CD4-positive, alpha-beta T cell treated with Interleukin-10 for 1 hour (primary cell): ENCODE measurements around the gene BBS9.
"Not testable (repeated sequence)": the region's sequence is repeated elsewhere in the genome, so short reads cannot be mapped to it uniquely, and the experiment has no call there.

Source experiments
- DNase-seq: peaks from one replicate; pipeline ENCODE4 v3.0.0-alpha.2; 2020

Gene BBS9

DNA sequence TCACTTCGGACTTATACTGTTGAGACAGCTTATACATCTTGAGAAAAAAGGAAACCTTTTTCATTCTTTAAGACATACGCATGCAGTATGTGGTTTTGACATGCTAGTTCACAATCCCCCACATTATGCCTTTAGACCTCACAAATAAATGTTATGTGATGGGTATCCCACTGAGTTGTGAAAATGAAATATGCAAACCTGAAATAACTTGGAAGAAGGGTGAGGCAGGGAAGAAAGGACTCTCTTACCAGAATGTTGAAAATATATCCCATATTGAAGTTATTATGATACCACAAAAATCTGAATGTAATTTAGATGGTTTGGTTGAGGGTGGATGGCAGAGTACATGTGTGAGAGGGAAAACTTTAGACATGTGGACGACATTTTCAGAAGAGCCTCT, 379.8 kb downstream of the BBS9 start:
- no peak for DNase-seq

DNA sequence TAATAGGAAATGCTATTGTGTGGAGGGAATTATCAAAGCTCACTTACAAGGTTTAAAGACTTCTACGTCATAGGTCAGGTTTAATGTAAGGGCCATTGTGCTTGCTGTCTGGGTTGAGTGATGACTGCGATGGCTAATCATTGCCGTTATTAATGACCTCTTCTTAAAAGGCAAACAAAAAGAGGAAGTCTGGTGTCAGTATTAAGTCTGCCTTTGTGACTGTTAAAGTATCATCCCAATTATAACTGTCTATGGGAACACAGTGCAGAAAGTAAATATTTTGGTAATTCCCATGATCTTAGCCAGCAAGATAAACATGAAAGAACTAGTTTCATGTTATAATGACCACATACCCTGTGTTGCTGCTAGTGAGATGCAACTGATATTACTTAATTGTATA, 382.4 kb downstream of the BBS9 start:
- DNase-seq: no peak

DNA sequence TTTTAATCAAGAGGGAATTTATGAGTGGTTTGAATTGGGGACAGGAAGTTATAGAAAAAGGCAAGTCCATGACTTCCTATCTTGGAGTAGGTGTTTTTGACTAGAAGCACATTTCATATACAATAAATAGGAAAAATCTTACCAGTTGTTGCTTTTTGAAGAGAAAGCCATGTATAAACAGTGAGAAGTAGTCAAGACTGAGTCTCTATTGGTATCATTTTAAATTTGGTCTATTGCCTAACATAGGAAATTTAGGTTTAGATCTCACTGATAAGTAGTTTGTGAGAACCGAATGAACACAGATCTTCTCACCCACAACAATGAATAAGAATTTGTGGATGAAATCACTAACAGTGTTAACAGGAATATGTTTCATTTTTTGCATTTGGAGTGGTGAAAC, 387.2 kb downstream of the BBS9 start:
- DNase-seq: no peak

DNA sequence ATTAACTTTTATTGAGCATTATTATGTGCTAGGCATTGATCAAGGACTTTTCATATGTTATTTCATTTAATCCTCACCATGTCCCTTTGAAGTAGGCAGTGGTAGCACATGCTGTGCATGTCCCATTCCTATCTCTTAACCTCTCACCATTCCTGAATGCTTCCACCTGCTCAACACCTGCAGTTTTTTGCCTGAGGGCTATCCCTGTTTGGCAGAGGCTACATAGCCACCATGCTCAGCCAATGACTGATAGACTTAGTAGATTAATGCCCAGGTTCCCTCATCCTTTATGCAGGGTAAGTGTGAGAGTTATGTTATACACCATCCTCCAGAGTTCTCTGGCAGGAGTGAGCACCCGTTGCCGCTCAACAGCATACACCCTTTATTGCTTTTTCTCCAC, 387.8 kb downstream of the BBS9 start:
- no peak for DNase-seq

DNA sequence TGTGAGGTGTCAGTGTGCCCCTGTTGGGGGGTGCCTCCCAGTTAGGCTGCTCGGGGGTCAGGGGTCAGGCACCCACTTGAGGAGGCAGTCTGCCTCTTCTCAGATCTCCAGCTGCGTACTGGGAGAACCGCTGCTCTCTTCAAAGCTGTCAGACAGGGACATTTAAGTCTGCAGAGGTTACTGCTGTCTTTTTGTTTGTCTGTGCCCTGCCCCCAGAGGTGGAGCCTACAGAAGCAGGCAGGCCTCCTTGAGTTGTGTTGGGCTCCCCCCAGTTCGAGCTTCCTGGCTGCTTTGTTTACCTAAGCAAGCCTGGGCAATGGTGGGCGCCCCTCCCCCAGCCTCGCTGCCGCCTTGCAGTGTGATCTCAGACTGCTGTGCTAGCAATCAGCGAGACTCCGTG, 397.6 kb downstream of the BBS9 start:
- DNase-seq: not testable (repeated sequence)

DNA sequence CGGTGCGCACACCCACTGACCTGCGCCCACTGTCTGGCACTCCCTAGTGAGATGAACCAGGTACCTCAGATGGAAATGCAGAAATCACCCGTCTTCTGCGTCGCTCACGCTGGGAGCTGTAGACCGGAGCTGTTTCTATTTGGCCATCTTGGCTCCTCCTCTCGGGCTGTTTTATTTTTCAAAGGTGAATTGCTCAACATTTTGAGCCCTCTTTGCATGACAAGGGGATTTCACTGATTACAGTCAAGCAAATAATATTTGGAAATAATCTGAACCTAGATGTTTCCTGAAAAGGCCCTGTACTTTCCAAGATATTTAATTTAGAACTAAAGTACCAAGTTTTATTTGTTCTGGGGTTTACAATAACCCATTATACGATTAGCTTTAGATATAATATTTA, 398.2 kb downstream of the BBS9 start:
- DNase-seq: not testable (repeated sequence)

DNA sequence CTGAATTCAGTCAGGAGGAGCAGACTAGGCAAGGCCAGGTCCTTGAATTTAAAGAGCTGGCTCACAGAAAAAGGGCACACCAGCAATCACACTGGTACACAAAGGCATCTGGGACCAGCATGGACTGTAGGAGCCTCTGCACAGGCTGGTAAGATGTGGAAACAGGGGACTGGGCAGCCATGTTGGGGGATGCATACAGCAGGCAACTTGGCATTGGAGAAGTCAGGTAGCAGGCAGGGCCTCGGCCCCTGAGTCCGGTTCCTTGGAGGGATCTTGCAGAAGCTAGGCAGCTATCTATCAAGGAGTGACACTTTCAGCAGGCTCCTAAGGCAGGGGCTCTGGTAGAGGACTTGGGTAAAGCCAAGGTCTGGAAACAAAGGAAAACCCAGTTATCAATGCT, 399.7 kb downstream of the BBS9 start:
- no peak for DNase-seq

DNA sequence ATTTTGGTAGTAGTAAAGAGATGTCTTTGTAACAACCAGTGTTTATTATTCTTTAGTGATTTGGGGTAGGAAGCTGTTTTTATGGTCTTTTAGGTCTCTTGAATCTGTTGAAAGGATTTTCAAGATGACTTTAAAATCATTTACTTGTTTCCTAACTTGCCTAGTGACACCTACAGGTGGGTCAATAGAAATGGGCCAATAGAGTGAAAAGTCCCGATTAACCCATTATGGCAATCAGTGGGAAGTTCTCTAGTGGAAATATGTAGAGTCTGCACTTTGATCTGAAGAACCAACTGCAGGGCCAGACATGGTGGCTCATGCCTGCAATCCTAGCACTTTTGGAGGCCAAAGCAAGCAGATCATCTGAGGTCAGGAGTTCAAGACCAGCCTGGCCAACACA, 401.3 kb downstream of the BBS9 start:
- no peak for DNase-seq

DNA sequence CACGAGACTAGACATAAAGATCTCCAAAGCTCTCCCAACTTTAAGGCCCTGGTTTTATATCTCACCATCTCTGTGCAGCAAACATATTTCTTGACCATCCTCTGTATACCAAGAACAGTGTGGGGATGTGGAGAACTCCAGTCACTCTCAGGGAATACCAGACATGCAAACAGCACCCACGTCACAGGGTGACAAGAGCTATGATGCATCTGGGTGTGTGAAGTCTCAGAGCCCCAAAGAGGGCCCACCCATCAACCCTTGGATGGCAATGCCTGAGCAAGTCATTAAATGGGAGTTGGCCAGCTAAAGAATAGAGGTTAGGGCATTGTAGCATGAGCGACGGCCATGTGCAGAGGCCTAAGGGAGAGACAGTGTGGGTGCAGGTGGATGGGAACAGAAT, 402.5 kb downstream of the BBS9 start:
- DNase-seq: no peak

DNA sequence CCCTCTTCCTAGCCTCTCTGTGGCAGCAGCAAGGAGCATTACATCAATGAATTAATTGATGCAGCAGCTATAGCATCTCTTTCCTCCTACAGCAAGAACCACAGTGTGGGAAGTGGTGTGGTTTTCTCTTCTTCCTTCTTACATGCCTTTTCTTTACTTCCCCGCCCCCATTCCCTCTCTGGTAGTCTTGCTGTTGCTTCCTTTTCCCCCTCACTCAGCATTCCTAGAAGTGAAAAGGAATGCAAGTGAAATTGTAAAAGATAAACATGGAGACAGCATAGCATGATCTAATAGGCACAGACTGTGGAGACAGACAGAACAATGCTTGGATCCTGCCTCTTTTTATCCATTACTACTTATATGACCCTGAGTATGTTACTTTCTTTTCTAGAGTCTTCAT, 405.5 kb downstream of the BBS9 start:
- no peak for DNase-seq

DNA sequence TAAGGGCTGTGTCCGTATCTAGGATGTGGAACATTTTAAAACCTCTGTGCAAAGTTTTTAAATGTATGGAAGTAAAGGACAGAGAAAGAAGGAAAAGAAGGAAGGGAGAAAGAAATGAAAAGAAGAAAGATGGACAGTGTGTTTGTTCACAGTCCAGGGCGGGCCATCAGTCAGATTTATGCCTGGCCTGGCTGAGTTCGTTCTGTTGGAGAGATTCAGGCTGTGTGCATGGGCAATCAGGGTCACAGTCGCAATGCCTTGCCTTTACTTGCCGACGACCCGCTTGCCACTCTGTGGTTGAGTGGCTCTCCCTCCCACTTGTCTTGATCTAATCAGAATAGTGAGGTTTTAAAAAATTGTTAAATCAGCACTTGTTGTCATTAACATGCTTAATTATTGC, 406.6 kb downstream of the BBS9 start:
- no peak for DNase-seq

DNA sequence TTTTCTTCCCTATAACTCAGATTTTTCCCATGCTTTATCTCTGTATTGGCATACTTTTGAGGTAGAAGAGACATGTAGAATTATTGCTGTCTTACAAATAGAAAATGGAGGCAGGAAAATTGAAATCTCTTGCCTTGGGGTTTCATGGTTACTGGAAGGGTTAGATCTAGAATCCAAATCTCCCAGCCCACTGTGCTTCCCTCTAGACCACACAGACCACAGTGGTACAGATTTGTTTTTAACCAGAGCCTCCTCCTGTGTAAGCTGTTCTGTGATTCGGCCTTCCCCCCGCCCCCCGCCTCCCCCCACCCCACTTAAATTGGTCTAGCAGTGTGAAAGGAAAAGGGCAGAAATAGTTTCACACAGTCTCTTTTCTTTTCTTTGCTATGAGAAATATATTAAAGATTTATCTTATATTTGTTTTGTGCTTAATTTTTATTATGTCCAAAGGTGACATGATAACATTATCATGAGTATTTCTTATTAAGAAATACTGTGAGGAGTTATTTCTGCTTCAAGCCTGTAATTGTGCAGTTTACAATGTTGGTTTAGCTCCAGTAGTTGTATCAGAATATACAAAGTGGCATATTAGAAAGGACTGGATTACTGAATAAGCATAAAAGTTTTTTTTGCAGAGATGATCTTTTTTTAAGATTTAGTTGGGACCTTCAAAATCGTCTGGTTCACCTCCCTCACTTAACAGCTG, 407.2 kb downstream of the BBS9 start:
- no peak for DNase-seq

DNA sequence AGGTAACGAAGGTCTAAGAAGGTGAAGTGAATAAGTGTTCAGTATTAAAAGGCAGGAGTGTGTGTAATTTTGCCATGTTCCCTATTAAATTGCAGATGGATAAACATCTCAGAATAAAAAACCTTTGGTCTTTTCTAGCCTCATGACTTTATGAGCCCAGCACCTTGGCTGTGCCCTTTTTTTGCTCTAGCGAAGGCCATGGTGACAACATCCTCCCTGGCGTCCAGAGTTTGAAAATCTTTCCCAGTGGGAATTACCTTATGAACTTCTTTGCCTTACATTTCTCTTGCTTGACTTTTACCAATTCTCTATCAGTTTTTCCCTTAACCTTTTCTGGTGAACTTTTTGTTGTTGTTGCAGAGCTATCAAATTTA, 407.7 kb downstream of the BBS9 start:
- DNase-seq: no peak

DNA sequence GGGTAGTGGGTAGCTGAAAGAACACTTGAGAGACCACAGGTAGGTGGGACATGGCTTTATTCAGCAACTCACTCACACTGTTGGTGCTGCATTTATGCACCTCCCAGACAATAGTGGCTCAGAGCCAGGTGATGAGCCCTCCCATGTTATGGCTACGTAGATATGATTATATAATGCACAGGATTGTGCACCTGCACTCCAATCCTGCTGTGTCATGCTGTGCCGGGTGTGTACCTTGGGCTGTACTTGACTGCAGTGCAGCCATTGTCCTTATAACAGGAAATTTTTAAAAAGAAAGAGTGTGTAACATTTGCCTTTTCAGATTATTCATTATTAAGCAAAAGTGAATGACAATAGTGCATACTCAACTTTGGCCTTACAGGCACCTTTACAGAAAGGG, 409.8 kb downstream of the BBS9 start:
- DNase-seq: no peak

DNA sequence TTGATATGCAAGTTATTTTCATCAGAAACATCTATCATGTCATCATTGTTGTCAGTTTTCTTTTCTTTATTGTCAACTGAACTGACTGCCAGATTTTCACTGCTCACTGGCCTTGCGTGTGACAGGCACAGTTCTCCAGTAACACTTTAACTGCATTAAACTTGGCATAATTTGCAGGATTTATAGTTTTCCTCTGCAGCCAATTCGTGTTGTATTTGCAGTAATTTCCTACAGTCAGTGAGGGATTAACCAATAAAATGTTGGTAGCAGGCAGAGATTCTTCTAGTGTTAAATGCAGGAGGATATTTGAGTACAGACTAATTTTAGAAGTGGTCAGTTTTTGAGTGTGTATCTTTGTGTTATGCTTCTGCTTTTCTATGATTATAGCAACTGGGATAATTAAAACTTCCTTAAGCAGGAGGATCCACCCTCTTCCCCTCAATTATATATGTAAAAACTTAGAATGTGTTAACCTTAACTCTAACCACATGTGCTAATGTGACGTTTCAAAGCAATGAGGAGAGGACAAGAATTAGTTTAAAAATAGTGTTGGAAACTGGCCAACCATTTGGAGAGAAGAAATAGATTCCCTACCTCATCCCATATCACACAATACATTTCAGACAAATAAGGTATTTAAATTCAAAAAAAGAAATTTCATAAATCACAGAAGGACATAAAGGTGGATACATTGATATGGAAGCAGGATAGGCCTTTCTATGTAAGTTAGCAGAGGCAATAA, 410.5 kb downstream of the BBS9 start:
- no peak for DNase-seq

DNA sequence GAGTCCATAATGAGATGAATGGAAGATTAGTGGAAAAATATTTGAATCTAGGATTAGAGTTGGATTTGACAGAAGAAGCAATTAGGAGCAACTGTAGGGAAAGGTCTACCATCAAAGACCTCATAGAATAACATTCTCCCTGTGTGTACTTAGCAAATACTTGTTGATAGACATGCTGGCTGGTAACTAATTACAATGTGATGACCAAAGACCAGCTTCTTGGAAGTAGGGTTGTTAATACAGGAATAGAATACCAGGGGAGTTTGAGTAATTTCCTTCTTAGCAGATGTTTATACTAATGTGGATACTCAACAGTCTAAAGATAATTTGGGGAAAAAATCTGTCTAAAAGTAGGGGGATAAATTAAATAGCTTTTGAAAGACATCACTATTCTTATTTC, 418.5 kb downstream of the BBS9 start:
- no peak for DNase-seq

DNA sequence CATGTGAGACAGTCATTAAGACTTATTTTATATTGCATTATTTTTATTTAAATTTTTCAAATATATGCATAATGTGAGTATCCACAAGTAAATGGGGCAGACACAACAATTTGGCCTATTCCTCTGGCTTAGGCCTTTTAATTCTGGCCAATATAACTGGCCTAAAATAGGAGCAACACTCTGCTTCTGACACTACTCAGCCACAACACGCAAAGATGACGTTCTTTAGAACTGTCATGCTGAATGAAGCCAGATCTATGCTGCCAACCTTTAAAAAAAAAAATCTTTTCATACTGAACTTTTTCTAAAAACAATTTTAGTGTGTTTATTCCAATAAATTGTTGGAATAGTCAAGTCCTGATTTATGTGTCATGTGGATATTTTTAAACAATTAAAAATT, 421.0 kb downstream of the BBS9 start:
- DNase-seq: no peak

DNA sequence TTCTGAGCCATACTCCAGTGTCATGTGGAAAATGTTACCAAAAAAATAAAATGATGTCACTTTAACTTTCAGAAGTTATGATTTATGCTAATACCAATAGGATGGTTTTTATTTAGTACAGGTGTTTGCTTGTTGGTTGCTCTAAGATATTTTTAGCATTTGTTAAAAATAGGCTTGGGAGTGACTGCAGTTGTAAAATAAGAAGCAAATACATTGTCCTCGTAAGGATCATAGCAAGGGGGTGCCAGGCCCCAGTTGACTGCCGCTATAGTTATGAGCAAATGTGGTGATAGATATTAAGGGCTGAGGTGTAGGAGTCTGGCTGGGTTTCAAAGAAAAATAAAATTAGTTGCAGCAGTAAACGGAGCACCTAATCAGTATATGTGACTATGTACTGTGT, 421.6 kb downstream of the BBS9 start:
- no peak for DNase-seq

DNA sequence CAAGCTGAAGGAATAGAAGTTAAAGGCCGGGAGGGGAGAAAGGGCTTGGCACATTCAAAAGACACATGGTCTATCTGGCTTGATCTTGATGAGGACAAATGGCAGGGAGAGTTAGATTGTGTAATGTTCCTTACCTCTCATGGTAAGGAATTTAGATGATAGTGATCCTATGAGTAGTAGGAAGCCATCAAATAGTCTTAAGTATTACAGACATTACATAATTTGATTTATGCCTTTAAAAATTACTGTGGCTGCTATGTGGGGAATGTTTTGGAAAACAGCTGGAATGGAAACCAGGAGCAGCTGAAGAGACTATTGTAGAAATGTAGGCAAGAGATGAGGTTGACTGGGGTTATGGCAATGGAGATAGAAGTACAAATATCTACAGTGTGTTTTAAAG, 424.7 kb downstream of the BBS9 start:
- DNase-seq: no peak

DNA sequence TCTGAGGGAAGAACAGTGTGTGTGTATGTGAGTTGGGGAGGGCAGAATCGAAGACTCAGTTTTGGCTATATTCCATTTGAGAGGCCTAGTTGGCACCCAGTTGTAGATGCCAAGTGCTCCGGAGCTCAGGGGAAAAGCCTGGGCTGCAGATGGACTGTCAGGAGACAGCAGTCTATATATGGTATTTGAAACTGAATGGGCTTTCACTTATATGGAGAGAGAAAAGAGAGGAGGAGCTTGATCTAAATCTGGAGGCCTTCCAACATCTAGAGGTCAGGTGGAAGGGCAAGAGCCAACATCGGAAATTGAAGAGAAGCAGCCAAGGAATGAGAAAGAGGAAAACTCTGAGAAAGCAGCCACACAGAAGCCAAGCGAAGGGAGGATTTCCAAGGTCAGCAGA, 425.2 kb downstream of the BBS9 start:
- no peak for DNase-seq

DNA sequence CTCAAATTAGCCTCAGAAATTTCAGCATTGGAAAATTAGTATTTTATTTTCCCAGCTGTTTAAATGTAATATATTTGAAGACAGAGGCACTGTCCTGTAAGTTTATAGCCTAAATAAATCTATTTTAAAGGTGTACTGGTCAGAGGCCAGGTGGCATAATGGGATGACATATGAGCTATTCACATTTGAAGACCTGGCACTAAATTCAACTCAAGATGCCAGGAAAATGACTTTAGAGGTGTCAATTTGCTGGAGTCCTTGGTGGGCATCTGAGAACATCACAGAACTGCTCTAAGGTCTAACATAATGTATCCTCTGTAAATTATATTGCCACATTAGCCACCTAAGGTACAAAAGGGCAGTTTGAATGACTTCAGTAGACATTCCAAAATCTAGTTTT, 427.1 kb downstream of the BBS9 start:
- no peak for DNase-seq

DNA sequence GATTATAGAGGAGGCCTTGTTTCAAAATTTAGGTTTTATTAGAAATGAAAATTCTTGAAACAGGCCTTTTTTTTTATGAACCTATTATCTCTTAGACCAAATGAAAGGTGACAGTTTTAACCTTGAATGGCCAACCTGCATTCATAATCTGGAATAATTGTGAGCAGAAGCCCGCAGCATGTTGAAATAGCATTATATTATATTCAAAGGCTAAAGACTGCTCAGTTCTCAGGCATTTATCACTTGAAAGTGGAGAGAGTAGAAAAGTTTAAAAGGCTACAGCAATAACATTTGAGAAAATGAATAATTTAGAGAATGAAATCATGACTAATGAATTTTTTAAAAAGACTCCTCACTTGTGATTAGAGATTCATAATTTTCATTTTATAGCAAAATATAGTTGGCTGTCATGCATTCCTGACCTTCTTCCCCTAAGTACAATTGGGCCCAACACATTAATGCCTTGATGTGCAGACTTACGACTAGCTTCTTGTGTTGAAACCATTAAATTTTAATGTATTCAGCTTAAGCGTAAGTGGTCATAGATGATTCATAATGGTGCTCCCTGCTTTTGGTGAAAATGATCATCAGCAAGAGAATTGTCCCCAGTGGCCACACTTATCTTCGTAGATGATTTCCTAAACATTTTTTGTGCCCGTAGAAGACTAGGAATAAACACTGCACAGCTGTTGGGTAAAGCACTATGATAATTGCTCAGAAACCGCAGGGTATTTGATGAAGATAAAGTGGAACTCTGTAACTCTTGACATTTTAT, 429.4 kb downstream of the BBS9 start:
- no peak for DNase-seq

DNA sequence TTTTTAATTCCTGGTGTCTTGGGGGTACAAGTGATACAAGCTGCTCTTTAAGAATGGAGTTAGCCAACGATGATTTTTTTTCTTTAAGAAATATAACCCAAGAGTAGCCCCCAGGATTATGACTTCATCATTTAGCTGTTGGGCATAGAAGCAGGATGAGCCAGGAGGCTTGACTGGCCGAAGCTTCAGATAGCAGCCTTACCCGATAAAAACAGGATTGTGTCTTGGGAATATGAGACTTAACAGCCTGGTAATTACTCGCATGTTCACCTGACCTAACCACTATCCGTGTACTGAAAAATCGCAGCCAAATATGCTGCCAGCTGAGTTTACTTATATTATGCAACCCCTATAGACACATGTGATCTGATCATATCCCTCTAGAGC, 430.0 kb downstream of the BBS9 start:
- DNase-seq: no peak

DNA sequence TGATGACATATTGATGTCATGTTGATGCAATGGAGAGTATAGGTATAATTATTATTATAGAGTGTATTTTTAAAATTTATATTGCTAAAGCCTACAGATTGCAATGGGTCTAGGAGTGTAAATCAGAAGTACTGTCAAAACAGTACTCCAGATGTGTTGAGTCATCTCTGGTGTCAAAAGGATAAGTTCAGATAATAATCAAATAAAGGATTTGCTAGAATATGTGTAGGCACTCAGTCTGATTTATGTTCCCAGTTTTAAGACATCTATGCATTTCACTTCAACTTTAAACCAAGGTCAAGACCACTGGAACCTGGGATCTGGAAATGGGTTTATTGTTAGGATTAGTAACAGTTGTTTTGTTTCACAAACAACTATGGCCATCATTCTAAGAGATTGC, 433.6 kb downstream of the BBS9 start:
- no peak for DNase-seq
